SK-N-MC (cell line): Measurements from ENCODE around the gene LRFN5.

Experiments used
- EZH2 ChIP-seq: fragments of 200-600 bp; sonication (generic); IDR thresholded peaks from one replicate; pipeline ENCODE4 v1.6.1; 2017; ENCODE audit warnings: antibody characterized with exemption
- POLR2AphosphoS5 ChIP-seq: IDR thresholded peaks from 2 replicates; pipeline ENCODE4 v1.6.1; 2012; ENCODE audit warnings: mild to moderate bottlenecking, low read depth, low read length, borderline replicate concordance

DNA sequence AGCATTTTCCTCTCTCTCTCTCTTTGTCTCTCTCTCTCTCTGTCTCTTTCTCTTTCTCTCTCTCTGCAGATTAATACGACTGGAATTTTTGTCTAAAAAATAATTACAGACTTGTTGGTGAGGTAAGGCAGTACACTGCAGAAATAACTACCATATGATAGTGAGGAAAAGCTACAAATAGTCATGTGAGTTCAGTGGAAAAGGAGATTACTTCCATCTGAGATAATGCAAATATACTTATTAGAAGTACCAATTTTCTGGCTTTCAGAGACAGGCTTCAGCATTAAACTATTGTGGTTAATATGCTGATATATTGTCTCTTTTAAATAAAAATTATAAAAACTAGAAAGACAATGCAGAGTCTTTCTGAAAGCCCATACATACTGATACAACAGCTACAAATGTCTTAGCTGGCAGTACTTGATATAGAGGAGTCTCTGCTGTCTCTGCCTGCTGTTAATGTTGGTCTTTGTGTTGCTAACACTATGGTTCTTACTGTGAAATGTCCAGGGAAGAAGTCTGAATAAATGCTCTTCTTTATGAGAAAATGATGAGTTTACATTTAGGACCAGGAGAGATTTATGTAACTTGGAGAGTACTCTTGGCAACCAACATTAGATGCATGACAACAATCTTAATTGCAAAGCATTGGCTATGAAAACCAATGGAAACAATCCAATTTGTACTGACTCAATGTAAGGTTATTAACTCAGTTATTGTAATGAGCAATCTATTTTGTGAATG is 167.0 kb downstream of the LRFN5 start:
- TF ChIP-seq EZH2 (no peak), POLR2AphosphoS5 (no peak)
